K562 (cell line): ENCODE measurements around the gene DGKA. TPM values are rescaled to one million over a fixed set of nuclear protein-coding genes. Genes with fewer than 3 reads are reported as not detected.

Experiments
- CBX3 ChIP-seq, 2 experiments: IDR thresholded peaks; 1 replicate in 1 of 2; 2 replicates in 1 of 2; pipeline ENCODE4 v1.6.1; 2012; ENCODE audit warnings: inconsistent platforms in 2 of 2, low read length in 2 of 2, borderline replicate concordance in 1 of 2, control low read depth in 1 of 2
- FIP1L1 ChIP-seq: fragments of 200-400 bp; formaldehyde crosslinking; IDR thresholded peaks from 2 replicates; pipeline ENCODE4 v1.6.1; 2018; ENCODE audit warnings: mild to moderate bottlenecking, low read depth, low read length; ENCODE audit not compliant: poor library complexity, severe bottlenecking
- IFI16 ChIP-seq: fragments of 250-450 bp; sonication (Bioruptor Pico); IDR thresholded peaks from 2 replicates; pipeline ENCODE4 v2.1.2; 2022; ENCODE audit warnings: mild to moderate bottlenecking, inconsistent platforms
- LEF1 ChIP-seq: fragments of 450-650 bp; IDR thresholded peaks from 2 replicates; pipeline ENCODE4 v1.6.1; 2016; ENCODE audit warnings: mild to moderate bottlenecking
- NCOA6 ChIP-seq: fragments of 450-650 bp; IDR thresholded peaks from 2 replicates; pipeline ENCODE4 v1.6.1; 2017; ENCODE audit warnings: mild to moderate bottlenecking
- RBBP5 ChIP-seq: fragments of 200-600 bp; sonication (generic); IDR thresholded peaks from 2 replicates; pipeline ENCODE4 v1.6.1; 2012; ENCODE audit warnings: borderline replicate concordance, mild to moderate bottlenecking, low read length, control low read depth, inconsistent platforms; ENCODE audit not compliant: insufficient read depth, poor library complexity, severe bottlenecking
- SMC3 ChIP-seq: conservative IDR thresholded peaks from 2 replicates; pipeline ENCODE4 v1.6.1; 2011; ENCODE audit warnings: low read depth, low read length, improper control_type of control experiment; ENCODE audit not compliant: insufficient read depth
- TEAD4 ChIP-seq, 2 experiments: sonication (generic) in 1 of 2; formaldehyde crosslinking in 1 of 2; IDR thresholded peaks; 2 replicates each; pipeline versions ENCODE4 v1.6.1 to v1.8.0; 2012 to 2022; ENCODE audit warnings: borderline replicate concordance in 1 of 2, inconsistent platforms in 1 of 2, low read length in 1 of 2, mild to moderate bottlenecking in 1 of 2, missing genetic modification reagents in 1 of 2
- ZFPM2 ChIP-seq: fragments of 250-450 bp; sonication (Bioruptor Pico); IDR thresholded peaks from 2 replicates; pipeline ENCODE4 v1.5.1; 2022; ENCODE audit warnings: mild to moderate bottlenecking
- polyA plus RNA-seq, 8 experiments: library from polyadenylated mRNA; depleted of rRNA in 4 of 8; stranded (reverse) in 5 of 8; unstranded in 3 of 8; fragments of >200 nt; fragmentation: Nextera tagmentation in 2 of 8; fragmentation: Illumina TruSeq in 1 of 8; extraction: Ambion mirVana in 2 of 8; extraction: Trizol in 1 of 8; gene quantifications; 2 replicates each; pipeline versions ENCODE4 v1.2.1 to v1.2.3, GENCODE V29; 2011 to 2014; ENCODE audit warnings: inconsistent platforms in 1 of 8, missing spikeins in 1 of 8
- total RNA-seq, 7 experiments: library from RNA; depleted of rRNA in 6 of 7; stranded (reverse); fragments of >200 nt in 6 of 7; fragmentation: Illumina TruSeq in 2 of 7; extraction: Trizol in 2 of 7; gene quantifications; 2 replicates each; pipeline versions ENCODE4 v1.2.1 to v1.2.3, GENCODE V29; 2011 to 2021; ENCODE audit warnings: low replicate concordance in 1 of 7
- TF ChIP-seq, protein P1 (sequence below), 2 experiments: fragments of 150-350 bp in 1 of 2; IDR thresholded peaks; 2 replicates each; pipeline ENCODE4 v1.6.1; 2012 to 2016; ENCODE audit warnings: low read depth in 2 of 2, low read length in 2 of 2, mild to moderate bottlenecking in 1 of 2, moderate library complexity in 1 of 2
- TF ChIP-seq, protein P2 (sequence below): fragments of 450-650 bp; formaldehyde crosslinking; IDR thresholded peaks from 2 replicates; pipeline ENCODE4 v1.4.0; 2020; ENCODE audit warnings: mild to moderate bottlenecking, moderate library complexity
- TF ChIP-seq, protein P3 (sequence below): fragments of 450-650 bp; IDR thresholded peaks from 2 replicates; pipeline ENCODE4 v1.6.1; 2016; ENCODE audit warnings: borderline replicate concordance
- TF ChIP-seq, protein P4 (sequence below), 3 experiments: fragments of 200-800 bp in 1 of 3; fragments of 250-450 bp in 1 of 3; fragments of 450-650 bp in 1 of 3; sonication (Bioruptor Pico) in 1 of 3; sonication (Bioruptor generic) in 1 of 3; formaldehyde crosslinking in 1 of 3; IDR thresholded peaks; 2 replicates each; pipeline versions ENCODE4 v1.6.1 to v1.8.0; 2016 to 2022; ENCODE audit warnings: mild to moderate bottlenecking in 2 of 3, missing genetic modification characterization in 2 of 3, missing compliant biosample characterization in 1 of 3, moderate library complexity in 1 of 3

Gene DGKA
- total and polyA plus RNA-seq, 9 of the 15 experiments (the other 6 are each of a cell fraction or from before 2014, with no cell fraction given): 3.4 to 12.4 (median 6.2) TPM

DNA sequence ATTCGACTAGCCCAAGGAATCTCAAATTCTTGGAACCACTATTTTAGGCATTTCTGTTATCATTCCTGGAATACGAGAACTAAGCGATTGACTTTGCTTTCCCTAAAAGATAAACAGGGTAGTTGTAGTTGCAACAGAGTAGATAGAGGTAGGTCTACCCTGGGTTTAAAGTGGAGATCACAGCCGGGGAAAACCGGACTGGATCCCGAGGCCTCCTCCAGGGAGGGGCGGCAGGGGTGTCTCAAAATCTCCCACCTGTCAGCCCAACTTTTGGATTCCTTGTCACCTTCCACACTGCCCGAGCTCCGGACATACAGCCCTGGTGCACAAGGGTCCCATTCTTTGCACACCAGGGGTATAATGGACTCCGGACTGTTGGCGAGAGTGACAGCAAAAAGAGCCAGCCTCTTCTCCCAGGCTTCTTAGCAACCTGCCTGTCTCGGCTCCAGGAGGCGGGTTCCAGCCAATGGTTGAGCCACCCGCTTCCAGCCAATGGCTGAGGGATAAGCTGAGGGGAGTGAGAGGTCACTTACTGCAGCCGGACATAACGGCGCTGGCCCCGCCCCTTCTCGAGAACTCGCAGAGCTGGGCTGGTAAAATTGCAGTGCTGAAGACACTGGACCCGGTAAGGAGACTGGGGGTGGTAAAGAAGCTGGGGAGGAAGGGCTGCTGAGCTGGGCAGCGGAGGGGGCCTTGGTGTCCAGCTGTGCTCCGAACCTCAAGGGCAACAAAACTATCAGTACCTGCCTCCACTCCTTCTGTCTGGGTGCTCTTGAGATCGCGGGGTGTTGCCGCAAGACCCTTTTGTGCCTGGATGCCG, 66.0 kb downstream of the DGKA start, which contains the start of gene SUOX (continued):
- TF ChIP-seq, protein P1, sequence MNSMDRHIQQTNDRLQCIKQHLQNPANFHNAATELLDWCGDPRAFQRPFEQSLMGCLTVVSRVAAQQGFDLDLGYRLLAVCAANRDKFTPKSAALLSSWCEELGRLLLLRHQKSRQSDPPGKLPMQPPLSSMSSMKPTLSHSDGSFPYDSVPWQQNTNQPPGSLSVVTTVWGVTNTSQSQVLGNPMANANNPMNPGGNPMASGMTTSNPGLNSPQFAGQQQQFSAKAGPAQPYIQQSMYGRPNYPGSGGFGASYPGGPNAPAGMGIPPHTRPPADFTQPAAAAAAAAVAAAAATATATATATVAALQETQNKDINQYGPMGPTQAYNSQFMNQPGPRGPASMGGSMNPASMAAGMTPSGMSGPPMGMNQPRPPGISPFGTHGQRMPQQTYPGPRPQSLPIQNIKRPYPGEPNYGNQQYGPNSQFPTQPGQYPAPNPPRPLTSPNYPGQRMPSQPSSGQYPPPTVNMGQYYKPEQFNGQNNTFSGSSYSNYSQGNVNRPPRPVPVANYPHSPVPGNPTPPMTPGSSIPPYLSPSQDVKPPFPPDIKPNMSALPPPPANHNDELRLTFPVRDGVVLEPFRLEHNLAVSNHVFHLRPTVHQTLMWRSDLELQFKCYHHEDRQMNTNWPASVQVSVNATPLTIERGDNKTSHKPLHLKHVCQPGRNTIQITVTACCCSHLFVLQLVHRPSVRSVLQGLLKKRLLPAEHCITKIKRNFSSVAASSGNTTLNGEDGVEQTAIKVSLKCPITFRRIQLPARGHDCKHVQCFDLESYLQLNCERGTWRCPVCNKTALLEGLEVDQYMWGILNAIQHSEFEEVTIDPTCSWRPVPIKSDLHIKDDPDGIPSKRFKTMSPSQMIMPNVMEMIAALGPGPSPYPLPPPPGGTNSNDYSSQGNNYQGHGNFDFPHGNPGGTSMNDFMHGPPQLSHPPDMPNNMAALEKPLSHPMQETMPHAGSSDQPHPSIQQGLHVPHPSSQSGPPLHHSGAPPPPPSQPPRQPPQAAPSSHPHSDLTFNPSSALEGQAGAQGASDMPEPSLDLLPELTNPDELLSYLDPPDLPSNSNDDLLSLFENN (IDR thresholded peaks at IDR 0.05; ENCODE audit: low read depth in 2 of 2, low read length in 2 of 2): no peak
- TF ChIP-seq FIP1L1: no peak
- TF ChIP-seq SMC3: no peak
- no peak for TF ChIP-seq ZFPM2 (CRISPR knock-in tag)
- no peak; the same call in 1 of the 2 replicates for TF ChIP-seq TEAD4 (IDR thresholded peaks at IDR 0.05; ENCODE audit: low read length)
- no peak for TF ChIP-seq TEAD4 (CRISPR knock-in tag; IDR thresholded peaks at IDR 0.05; ENCODE audit: borderline replicate concordance)
- TF ChIP-seq, protein P2, sequence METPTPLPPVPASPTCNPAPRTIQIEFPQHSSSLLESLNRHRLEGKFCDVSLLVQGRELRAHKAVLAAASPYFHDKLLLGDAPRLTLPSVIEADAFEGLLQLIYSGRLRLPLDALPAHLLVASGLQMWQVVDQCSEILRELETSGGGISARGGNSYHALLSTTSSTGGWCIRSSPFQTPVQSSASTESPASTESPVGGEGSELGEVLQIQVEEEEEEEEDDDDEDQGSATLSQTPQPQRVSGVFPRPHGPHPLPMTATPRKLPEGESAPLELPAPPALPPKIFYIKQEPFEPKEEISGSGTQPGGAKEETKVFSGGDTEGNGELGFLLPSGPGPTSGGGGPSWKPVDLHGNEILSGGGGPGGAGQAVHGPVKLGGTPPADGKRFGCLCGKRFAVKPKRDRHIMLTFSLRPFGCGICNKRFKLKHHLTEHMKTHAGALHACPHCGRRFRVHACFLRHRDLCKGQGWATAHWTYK (CRISPR knock-in tag): no peak; the same call in 1 of the 2 replicates
- TF ChIP-seq CBX3 (IDR thresholded peaks at IDR 0.05; ENCODE audit: borderline replicate concordance in 1 of 2, low read length in 2 of 2): no peak
- TF ChIP-seq LEF1: no peak; the same call in 1 of the 2 replicates
- TF ChIP-seq IFI16 (CRISPR knock-in tag): no peak
- peak; percentile 32 for TF ChIP-seq RBBP5
- TF ChIP-seq NCOA6: no peak
- TF ChIP-seq, protein P3, sequence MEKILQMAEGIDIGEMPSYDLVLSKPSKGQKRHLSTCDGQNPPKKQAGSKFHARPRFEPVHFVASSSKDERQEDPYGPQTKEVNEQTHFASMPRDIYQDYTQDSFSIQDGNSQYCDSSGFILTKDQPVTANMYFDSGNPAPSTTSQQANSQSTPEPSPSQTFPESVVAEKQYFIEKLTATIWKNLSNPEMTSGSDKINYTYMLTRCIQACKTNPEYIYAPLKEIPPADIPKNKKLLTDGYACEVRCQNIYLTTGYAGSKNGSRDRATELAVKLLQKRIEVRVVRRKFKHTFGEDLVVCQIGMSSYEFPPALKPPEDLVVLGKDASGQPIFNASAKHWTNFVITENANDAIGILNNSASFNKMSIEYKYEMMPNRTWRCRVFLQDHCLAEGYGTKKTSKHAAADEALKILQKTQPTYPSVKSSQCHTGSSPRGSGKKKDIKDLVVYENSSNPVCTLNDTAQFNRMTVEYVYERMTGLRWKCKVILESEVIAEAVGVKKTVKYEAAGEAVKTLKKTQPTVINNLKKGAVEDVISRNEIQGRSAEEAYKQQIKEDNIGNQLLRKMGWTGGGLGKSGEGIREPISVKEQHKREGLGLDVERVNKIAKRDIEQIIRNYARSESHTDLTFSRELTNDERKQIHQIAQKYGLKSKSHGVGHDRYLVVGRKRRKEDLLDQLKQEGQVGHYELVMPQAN: no peak
- TF ChIP-seq, protein P4, sequence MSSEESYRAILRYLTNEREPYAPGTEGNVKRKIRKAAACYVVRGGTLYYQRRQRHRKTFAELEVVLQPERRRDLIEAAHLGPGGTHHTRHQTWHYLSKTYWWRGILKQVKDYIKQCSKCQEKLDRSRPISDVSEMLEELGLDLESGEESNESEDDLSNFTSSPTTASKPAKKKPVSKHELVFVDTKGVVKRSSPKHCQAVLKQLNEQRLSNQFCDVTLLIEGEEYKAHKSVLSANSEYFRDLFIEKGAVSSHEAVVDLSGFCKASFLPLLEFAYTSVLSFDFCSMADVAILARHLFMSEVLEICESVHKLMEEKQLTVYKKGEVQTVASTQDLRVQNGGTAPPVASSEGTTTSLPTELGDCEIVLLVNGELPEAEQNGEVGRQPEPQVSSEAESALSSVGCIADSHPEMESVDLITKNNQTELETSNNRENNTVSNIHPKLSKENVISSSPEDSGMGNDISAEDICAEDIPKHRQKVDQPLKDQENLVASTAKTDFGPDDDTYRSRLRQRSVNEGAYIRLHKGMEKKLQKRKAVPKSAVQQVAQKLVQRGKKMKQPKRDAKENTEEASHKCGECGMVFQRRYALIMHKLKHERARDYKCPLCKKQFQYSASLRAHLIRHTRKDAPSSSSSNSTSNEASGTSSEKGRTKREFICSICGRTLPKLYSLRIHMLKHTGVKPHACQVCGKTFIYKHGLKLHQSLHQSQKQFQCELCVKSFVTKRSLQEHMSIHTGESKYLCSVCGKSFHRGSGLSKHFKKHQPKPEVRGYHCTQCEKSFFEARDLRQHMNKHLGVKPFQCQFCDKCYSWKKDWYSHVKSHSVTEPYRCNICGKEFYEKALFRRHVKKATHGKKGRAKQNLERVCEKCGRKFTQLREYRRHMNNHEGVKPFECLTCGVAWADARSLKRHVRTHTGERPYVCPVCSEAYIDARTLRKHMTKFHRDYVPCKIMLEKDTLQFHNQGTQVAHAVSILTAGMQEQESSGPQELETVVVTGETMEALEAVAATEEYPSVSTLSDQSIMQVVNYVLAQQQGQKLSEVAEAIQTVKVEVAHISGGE (CRISPR knock-in tag; IDR thresholded peaks at IDR 0.05): peak in 2 of 3 experiments; percentile 35 to 67; a peak in 2 of 6 replicates
